ENCODE results near the gene YIPF1. TPM values are rescaled to one million over a fixed set of nuclear protein-coding genes. Genes with fewer than 3 reads are reported as not detected.

YIPF1 gene
- total RNA-seq, 4 donors from 2014 or later, result 14.1 to 27.1 (median 17.6) TPM

DNA sequence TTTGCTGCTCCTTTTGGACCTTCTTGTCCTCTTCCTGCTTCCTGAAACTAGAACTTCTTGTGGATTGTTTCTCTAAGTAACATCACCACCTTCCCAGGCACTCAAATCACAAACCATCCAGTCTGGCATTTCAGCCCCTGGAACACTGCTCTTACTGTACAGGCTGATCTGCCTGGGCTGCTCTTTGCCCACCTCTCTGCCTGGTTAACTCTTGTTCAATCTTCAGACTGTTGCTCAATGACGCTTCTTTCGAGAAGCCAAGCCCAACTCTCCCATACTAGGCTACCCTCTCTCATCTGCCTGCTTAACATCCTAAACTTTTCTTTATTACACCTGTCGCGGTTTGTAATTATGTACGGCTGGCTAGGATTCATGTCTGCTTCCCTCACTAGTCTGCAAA is 5.0 kb upstream of the YIPF1 start:
- Histone ChIP-seq H3K4me3 (no peak overlapping the region), H3K9me3 (no peaks in the 10 kb centered on the region), H3K27me3 (no peaks in the 10 kb centered on the region), H3K4me1 (peaks cover 11 to 51% (median 16%) of the 10 kb centered on the region in 3 donors), H3K36me3 (no peaks in the 10 kb centered on the region), H3K27ac (no peak overlapping the region)
- WGBS, 2 donors (ENCODE audit: low coverage in 1 of 2), result 93 to 100% methylated on average over 1 to 5 of the region's 5 CpGs
- no peak for ATAC-seq
- TF ChIP-seq POLR2AphosphoS5 (IDR thresholded peaks at IDR 0.05), result no peak
- no peak for TF ChIP-seq POLR2A (IDR thresholded peaks at IDR 0.05)
- no peak for TF ChIP-seq CTCF (IDR thresholded peaks at IDR 0.05)
- no peak for TF ChIP-seq EP300 (IDR thresholded peaks at IDR 0.05)

DNA sequence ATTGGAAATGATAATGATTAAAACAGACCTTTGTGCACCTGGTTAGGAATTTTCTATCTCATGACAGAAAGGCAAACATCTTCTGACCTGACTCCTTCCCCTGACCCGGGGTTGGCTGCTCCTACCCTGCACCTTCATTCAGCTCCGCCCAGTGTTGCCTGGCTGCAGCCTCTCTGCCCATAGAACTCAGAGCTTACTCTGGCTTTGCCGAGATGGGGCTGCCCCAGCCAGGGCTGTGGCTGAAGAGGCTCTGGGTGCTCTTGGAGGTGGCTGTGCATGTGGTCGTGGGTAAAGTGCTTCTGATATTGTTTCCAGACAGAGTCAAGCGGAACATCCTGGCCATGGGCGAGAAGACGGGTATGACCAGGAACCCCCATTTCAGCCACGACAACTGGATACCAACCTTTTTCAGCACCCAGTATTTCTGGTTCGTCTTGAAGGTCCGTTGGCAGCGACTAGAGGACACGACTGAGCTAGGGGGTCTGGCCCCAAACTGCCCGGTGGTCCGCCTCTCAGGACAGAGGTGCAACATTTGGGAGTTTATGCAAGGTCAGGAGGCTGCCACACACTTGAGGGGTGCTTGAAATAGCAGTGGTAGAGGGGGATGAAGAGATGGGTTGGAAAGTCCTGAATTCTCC is 4.5 kb upstream of the YIPF1 start, which contains the start of gene DIO1:
Gene DIO1, plus strand, starts transcription at position 189 of the 638 bp plus-strand sequence. Its CDS starts 24 bp downstream, at position 213.
- no peak for ATAC-seq
- Histone ChIP-seq H3K4me3 (no peak within 1 kb of the TSS), H3K4me1 (peaks cover 11 to 48% (median 11%) of the 10 kb centered on the region in 3 donors), H3K36me3 (no peaks in the 10 kb centered on the region), H3K27me3 (no peaks in the 10 kb centered on the region), H3K27ac (no peak within 1 kb of the TSS), H3K9me3 (no peaks in the 10 kb centered on the region)
- 78 to 84% methylated on average over 5 to 12 of the region's 14 CpGs for WGBS, 2 donors (ENCODE audit: low coverage in 1 of 2)
- TF ChIP-seq EP300 (IDR thresholded peaks at IDR 0.05) (no peak), POLR2AphosphoS5 (IDR thresholded peaks at IDR 0.05) (no peak), POLR2A (IDR thresholded peaks at IDR 0.05) (no peak), CTCF (IDR thresholded peaks at IDR 0.05) (no peak)

DNA sequence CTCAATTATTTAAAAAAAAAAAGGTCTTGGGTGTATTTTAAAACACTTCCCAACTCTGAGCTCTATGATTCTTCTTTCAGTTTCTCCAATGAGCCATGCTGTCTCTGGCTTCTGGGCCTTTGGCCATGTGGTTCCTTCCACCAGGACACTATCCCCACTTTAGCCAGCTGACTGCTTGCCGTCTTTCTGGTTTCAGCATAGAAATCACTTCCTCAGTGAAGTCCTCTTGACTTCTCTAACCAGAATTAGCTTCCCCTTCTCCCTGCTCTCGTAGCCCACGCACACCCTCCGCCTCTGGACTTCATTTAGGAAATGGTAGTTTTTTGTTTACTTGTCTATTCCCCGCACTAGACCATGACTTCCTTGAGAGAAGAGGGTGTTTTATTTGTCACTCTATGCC is 3.3 kb upstream of the YIPF1 start:
- Histone ChIP-seq H3K36me3 (peaks cover 0 to 4% of the 10 kb centered on the region in 2 donors), H3K4me3 (no peak overlapping the region), H3K9me3 (no peaks in the 10 kb centered on the region), H3K4me1 (peaks cover 7 to 48% (median 14%) of the 10 kb centered on the region in 3 donors), H3K27ac (no peak overlapping the region), H3K27me3 (no peaks in the 10 kb centered on the region)
- WGBS, 2 donors (ENCODE audit: low coverage in 1 of 2), result 61 to 76% methylated on average over 4 of the region's 5 CpGs
- no peak for TF ChIP-seq CTCF (IDR thresholded peaks at IDR 0.05)
- TF ChIP-seq POLR2AphosphoS5 (IDR thresholded peaks at IDR 0.05), result no peak
- no peak for TF ChIP-seq EP300 (IDR thresholded peaks at IDR 0.05)
- TF ChIP-seq POLR2A (IDR thresholded peaks at IDR 0.05), result no peak
- no peak for ATAC-seq

DNA sequence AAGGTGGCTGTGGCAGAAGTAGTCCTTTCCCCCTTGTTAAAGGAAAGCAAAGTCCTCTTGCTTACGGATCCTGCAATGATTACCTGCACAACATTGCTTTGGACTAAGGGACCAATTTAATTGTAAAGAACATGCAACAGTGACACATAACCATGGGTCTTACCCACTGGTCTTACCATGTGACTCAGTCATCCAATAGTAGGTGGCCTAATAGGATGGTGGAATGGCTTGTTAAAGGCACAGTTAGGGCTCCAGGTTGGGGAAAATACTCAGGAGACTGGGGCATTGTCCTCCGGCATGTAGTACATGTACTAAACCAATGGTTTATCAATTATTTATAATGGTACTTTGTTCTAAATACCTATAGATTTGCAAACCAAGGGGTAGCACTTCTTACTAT is 2.1 kb upstream of the YIPF1 start:
- 90 to 94% methylated on average over 2 of the region's 2 CpGs for WGBS, 2 donors (ENCODE audit: low coverage in 1 of 2)
- peaks cover 0 to 16% of the 10 kb centered on the region in 2 donors for H3K36me3 ChIP-seq
- H3K9me3 ChIP-seq, result no peaks in the 10 kb centered on the region
- H3K27me3 ChIP-seq, result no peaks in the 10 kb centered on the region
- H3K4me1 ChIP-seq, result peaks cover 3 to 42% (median 7%) of the 10 kb centered on the region in 3 donors
- no peak overlapping the region for H3K4me3 ChIP-seq
- no peak overlapping the region for H3K27ac ChIP-seq
- TF ChIP-seq EP300 (IDR thresholded peaks at IDR 0.05) (no peak), POLR2A (IDR thresholded peaks at IDR 0.05) (no peak), CTCF (IDR thresholded peaks at IDR 0.05) (no peak), POLR2AphosphoS5 (IDR thresholded peaks at IDR 0.05) (no peak)
- no peak for ATAC-seq

- Histone ChIP-seq H3K4me3 (no peak overlapping the region), H3K4me1 (peaks cover 0 to 36% (median 7%) of the 10 kb centered on the region in 3 donors), H3K27me3 (no peaks in the 10 kb centered on the region), H3K27ac (no peak overlapping the region), H3K36me3 (peaks cover 0 to 23% of the 10 kb centered on the region in 2 donors), H3K9me3 (no peaks in the 10 kb centered on the region)
- no peak for TF ChIP-seq CTCF (IDR thresholded peaks at IDR 0.05)
- no peak for TF ChIP-seq POLR2AphosphoS5 (IDR thresholded peaks at IDR 0.05)
- no peak for TF ChIP-seq EP300 (IDR thresholded peaks at IDR 0.05)
- no peak for TF ChIP-seq POLR2A (IDR thresholded peaks at IDR 0.05)
- no peak for ATAC-seq
- WGBS, 2 donors (ENCODE audit: low coverage in 1 of 2), result 75 to 90% methylated on average over 1 to 2 of the region's 2 CpGs
Measured at GRCh38 chr1:53891018-53891417, 1.4 kb upstream of the YIPF1 start.
